Fibroblast of upper back skin (primary cell): ENCODE results near the gene TMTC1.

Source experiments
- DNase-seq: peaks from one replicate; pipeline ENCODE4 v3.0.0-alpha.2; 2013

The TMTC1 gene

DNA sequence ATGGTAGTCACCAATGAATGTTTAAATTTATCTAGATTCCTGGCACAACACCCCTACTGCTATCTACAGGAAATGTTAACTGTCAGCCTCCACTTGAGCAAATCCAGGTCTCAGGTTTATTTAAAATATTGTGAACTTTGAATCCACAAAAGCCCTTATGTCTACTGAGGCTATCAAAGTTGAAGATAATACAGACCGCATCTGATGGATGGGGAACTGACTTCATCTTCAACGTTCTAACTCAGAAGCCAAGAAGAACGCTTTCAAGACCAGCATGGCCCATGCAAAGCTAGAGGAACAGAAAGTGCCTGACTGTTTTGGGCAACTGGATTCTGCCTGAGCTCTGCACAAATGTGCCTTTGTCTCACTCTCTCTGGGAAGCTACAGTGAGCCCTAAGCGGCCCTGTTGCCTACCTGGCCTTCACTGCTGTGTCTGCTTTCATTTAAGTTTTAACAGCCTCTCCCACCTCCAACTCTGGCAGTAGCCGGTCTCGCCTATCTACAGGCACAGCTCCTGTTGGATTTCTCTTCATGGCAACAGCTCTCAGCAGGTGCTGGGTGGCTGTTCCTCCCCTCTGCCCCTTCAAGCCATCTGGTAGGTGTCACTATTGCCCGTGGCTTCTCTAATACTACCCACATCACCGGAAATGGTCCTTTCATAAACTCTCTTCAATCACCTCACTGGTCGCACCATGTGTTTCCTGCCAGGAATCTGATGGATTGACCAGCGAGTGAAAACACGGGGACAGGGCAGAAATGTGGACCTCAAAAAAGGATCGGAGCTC is 174.1 kb downstream of the TMTC1 start:
- no peak for DNase-seq

DNA sequence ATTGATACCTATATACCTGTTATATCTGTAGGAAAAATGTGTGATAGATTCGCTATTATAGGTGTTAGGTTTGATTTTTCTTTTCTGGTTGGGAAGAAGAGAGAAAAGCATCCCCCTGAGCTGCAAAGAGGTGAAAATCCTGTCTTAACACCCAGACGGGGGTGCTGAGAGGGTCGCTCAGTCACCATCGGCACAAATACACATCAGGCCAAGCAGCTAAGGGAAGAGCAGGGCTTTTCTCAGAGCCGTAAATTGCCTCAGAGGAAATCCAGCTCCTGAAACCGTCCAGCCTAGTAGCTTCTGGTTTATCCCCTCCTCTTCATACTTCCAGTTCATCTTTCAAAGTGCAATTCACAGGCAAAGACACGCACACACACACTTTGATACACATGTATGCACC is 175.2 kb downstream of the TMTC1 start:
- no peak for DNase-seq

DNA sequence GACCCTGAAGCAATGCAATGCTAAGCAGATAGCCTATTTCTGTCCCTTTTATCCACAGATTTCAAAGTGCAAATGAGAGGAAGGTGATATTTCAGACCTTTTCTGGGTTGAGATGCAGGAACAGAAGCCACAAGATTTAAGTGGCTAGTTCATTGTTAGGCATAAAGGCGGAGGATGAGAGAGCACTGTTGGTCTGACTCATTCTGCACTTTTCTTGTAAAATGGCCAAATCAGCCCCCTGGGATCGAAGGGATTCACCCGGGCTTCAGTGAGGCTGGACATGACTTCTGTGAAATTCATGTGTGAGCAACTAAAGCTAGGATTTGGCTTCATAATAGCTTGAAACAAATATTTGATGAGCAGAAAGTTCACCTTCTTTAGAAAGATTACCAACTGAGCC is 184.4 kb downstream of the TMTC1 start:
- peak; percentile 64 for DNase-seq

DNA sequence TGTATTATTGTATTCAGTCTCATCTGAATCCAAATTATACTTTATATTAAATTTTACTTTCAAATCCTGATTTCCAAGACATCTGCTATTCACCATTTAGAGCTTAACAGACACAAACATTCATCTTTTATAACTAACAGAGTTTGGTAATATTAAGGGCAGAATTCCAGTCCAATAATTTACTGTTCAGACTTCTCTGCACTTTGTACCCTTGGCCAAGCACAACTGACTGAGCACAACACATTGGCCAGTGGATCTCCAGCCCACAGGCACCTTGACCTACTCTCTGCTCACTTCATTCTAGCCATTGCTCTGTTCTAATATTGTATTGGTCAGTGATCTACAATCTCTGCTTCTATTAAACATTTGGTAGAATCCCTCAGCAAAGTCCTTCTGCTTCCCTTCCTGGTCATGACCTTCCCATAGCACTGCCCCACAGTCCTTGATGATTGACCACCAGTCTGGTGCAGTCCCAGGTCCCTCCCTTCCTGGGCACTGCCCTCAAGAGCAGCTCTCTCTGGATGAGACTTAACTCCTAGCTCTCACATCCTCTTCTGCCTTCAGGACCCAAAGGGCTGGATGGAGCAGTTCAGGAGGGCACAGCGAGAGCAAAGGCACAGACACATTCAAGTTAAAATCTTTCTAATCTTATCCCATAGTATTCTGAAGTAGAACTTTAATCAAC is 188.5 kb downstream of the TMTC1 start:
- DNase-seq = no peak

DNA sequence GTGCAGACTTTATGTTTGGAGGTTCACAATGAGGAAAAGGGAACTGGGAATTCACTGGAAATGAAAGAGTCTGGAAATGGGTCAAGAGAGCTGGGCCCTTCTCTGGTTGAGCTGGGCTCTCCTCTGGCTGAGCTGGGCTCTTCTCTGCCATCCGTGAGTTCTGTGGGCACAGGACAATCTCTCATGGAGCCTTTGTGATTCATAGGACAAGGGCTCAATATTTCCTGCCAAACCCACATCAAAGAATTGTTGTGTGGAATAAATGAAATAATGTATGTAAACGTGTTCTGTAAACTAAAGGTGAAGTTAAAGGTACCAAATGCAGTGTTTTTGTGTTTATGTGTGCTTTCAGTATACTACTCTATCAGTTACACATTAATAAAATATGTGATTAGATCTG is 190.7 kb downstream of the TMTC1 start:
- DNase-seq = no peak

DNA sequence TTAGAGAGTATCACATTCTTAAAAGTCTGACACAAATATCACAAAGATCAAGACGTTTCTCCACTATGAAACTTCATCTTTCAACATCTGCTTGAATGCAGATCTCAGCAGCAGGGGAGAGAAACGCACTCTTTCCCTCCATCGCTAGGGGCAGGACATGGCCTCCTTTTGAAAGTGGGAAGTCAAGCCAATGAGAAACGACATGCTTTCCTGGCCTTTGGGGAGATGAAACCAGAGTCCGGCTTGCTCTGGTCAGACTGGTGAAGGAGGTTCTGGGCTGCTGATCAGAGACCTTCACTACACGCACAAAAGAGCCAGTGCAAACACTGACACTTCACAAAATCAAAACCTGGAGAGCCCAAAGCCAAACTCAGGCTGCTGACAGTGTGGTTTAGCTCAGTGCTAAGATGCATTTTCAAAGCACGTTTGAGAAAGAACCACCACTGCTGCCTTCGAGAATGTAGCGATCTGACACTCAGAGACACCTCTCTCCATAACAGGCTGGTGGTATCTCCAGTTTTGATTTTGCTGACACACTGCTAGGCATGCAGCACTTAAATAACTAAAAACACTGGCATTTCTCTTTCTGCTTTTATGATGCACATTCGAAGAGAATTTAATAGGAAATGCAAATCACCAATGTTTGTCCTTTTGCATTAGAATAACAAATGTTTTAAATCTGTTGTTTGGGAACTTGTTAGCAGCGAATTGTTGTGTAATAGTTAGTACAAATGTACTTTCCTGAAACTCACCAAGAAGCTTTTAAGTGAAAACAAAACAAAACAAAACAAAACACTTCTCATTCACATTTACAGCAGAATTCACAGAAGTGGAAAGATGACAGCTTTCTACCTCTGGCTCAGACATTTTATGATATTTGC is 192.4 kb downstream of the TMTC1 start:
- no peak for DNase-seq

DNA sequence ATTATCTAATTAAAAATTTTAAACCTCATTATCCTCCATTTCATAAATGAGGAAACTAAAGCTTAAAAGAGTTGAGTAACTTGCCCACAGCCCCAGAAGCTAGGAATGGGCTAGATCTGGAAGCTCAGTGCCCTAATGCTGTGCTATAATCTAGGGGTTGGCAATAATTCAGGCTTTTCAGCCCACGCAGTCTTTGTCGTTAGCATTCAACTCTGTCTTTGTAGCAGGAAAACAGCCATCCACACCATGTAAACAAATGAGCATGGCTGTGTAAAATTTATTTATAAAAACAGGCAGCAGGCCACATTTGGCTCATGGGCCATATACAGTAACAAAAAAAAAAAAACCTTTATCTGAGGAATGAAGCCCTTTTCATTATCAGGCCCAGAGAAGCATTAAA is 193.9 kb downstream of the TMTC1 start:
- no peak for DNase-seq

DNA sequence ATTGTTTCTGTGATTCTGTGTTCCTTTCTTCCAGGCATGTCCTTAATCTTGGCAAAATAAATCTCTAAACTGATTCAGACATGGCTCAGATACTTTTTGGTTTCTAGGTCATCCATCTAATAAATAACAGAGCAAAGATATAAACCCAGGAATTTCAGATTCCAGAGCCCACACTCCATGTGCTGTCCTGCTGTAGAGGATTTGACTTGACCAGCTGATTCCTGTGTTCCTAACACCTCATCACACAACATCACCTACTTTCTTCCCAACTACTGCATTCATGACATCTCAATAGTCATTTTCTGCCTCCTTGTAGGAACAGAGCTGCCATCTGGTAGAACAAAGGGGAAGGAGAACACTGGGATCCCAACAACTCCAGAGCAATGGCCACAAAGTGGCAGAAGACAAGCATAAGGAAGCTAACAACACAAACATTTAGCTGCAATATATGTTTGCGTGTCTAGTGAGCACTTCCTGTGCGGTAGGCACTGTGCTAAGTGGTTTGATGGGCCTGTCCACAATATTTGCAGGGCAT is 194.4 kb downstream of the TMTC1 start:
- no peak for DNase-seq

DNA sequence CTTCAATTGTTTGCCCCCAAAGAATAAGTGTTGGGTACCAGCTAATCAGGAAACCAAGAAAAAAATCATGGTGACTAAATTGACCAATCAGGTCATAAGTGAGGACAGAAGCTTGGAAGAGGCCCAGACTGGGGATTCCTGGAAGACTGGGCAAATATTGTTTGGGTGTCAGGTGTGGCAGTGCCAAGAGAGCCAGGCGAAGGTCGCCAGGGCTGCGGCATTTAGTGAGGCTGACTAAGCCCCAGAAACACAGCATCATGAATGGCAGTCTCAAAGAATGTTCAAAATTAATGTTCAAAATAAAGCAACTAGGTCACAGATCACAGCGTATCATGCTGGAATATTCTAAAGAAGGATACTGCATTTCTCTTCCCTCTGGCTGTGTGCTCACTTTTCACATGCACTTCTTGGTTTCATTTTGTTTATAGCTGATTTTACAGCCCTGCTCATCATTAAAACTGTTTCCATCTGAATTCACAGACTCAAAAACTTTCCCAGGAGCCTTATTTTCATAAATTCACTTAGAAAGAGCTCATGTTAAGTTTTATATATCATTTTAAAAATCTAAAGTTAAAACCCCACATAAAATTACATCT is 201.0 kb downstream of the TMTC1 start:
- no peak for DNase-seq

DNA sequence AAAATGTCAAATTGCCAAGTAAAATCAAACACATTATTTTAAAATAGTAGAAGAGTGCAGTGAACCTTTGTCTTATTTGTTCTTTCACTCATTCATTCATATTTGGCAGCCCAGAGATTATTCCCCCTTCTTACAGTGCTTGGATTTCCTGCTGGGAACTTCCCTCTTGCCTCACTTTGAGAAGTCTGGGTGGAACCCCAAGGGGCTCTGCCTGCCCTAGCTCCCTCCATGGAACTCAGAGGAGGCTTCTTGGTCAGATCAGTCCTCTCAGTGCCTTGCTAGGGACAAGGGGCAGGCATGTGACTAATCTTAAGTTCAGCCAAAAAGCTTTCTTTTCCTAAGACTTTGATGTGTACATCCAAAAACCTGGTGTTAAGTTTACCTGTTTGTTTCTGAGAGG is 201.6 kb downstream of the TMTC1 start:
- DNase-seq = no peak

DNA sequence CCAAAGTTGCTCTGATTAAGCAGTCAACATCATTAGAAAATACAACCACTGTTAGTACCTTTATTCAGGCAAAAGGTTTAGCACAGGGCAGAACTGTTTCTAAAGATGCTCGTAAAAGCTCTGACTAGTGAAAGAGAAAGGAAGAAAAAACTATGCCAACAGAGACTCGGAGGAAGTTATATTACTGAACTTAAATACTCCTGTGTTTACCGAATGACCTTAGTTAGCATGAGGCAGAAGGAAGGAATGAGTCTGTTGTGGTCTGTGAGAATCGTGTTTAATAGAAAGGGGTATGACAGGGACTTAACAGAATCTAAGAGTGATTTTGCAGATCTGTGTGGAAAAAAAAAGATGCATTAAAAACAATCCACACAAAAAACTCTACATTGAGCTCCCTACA is 202.1 kb downstream of the TMTC1 start:
- DNase-seq = peak; percentile 16

DNA sequence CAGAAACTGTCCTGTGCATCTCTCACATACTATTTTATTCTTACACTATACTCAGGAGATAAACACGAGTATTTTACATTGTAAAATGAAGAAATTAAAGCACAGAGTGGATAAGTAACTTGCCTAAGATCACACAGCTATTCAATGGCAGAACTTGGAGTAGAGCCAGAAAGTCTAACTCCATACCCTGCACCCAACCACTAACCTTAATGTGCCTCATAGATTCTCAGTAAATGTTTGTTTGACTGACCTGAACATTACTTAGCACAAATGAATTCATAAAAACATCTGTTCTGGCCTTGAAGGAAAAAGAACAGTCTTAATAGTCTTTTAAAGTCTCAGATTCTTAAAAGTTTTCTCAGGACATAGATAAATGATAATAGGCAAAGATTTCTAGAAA is 202.8 kb downstream of the TMTC1 start:
- no peak for DNase-seq

DNA sequence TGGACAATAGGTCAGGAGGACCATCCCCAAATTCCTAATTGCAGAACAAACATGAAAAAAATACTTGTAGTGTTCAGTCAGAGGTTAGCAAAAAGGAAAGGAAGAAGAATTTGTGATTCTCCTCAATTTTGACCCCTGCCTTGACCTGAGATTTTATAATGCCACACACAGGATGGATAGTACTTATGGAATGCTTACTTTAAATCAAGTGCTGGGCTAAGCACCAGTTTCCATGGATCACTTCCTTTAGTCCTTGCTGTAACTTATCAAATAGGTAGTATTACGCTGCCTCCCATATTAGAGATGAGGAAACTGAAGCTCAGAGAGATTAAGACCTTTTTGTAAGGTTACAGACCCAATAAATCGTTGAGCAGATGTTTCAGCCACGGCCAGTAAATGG is 205.0 kb downstream of the TMTC1 start:
- no peak for DNase-seq

DNA sequence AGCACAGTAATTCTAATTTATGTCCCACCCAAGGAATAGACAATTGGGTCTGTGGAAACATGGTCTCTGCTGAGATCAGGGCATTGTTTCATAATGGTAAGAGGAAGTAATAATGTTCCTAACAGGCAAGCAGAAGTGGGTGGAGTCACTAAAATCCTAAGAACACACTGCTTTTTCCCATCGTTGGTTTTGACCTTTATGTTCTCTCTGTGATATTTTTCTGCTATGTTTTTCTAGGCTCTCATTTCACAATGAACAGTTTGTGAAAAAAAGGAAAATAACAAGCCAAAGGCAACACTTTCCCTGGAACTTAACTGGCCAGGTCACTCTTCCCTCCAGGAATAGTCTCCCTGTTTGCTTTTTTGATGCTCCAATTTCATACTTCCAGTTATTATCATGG is 205.7 kb downstream of the TMTC1 start:
- no peak for DNase-seq

DNA sequence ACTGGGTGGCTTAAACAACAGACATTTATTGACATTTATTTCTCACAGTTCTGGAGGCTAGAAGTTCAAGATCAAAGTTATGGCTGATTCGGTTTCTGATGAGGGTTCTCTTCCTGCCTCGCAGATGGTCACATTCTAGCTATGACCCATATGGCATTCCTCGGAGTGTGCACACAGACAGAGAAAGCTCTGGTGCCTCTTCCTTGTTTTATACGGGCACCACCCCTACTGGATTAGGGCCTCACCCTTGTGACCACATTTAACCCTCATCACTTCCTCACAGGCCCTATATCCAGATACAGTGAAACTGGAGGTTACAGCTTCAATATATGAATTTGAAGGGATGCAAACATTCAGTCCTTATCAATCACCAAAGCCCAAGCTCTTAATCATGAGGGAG is 209.2 kb downstream of the TMTC1 start:
- DNase-seq = no peak

DNA sequence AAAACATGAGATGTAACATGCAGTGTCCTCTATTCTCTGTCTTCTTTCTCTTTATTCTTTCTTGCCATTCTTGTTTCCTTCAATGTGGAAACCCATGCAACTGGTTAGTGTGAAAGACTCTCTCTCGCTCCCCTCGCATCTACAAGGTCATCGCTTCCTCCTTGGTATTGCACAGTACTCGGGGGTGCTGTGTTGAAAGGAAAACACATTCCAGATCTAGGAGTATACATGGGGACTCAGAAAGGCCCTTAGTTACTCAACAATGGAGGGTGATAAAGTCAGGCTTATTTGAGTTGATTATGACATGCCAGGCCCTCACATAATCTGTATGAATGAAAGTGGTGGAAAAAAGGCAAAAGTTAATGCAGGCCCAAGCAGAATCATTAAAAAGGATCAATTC is 210.8 kb downstream of the TMTC1 start:
- DNase-seq = no peak

DNA sequence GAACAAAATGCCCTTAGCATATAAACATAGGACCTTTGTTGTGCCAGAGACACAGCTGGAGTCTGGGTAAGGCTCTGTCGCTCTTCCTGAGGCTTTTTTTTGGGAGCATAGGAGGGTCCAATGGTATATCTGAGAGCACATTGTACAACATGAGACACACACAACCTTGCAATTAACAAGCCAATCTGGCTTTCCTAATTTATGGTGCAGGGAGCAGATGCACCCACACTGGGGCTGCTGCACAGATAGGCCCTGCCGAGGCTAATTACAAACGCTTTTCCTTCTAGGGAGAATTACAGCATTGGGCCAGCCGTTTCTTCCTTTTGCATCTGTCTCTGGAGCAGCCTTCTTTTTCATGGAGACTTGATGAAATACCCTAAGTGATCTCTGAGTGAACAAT is 211.3 kb downstream of the TMTC1 start:
- DNase-seq = no peak

DNA sequence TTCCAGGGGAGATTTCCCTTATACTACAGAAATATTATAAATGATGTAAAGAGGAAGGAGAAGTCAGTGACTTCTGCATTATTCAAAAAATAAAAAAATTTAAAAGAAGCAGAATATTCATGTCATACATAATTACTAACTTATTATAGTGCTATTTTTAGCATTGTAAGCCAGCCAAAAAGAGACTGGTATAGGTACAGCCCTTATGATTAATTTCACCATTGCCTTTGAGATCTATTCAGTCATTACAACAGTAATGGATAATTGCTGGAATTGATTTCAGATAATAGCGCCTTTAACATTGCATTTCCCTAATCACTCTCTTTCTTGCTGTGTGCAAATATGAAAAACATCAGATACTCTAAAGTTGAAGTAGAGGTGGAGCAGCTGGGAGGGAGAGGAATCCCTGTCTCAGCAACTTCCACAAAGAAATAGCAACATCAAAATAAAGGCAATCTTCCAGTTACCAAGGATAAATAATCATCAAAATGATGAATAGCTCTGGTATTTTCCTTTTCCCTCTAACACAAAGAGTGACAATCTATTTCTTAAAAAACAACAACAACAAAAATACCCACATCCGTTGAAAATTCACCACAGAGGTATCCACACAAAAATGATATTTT is 214.5 kb downstream of the TMTC1 start:
- no peak for DNase-seq

DNA sequence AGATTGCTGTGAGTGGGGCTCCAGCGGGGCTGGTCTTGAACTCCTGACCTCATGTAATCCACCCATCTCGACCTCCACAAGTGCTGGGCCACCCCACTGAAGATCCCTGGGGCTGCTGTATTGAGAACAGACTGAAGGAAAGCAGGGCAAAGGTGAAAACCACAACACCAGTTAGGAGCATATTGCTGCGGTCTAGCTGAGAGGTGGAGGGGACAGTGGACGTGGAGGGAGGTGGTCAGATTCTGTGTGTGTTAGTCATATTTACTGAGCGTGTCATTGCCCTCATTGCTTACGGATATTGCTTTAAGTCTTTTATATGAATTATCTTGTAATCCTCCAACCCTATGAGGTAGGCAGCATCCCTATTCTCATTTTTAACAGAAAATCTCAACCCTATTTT is 217.3 kb downstream of the TMTC1 start:
- DNase-seq = no peak

DNA sequence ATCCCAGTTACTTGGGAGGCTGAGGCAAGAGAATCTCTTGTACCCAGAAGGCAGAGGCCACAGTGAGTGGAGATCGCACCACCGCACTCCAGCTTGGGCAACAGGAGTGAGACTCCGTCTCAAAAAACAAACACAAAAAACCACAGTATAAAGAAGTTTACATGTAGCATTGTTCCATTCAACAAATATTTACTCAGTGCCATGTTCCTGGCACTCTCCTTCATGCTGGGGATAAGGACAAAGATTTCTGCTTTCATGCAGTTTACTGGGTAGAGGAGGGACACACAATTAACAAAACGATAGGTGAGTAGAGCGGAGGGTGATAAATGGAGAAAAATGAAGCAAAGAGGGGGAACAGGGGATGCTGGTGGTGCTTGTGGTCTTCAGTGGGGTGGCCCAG is 218.0 kb downstream of the TMTC1 start:
- DNase-seq = no peak

DNA sequence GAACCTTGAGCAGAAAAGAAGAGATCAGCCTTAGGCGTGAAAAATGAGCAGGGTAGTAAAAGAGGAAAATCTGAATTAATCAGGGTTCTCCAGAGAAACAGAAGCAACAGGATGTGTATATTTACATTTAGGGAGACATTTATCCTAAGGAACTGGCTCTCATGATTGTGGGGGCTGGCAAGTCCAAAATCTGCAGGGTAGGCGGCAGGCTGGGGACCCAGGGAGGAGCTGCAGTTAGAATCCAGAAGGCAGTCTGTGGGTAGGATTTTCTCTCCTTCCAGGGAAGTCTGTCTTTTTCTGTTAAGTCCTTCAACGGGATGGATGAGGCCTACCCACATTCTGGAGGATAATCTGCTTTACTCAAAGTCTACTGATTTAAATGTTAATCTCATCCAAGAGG is 218.8 kb downstream of the TMTC1 start:
- no peak for DNase-seq

DNA sequence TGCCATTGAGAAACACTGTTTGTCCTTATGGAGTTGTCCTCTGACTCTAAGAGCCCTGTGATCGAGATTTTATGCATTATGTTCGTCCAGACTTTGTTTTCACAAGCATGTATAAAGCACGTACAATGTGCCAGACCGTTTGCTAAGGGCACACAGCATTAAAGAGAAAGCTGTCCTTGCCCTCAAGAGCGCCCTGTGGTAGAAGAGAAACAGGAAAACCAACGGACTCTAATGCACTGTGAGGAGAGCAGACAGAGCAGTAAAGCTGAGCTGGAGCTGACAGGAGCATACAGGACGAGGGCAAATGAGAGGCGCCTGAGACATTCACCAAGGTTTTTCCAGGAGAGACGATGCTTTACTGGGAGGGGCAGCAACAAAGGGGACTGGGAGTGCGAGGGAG is 220.1 kb downstream of the TMTC1 start:
- no peak for DNase-seq

DNA sequence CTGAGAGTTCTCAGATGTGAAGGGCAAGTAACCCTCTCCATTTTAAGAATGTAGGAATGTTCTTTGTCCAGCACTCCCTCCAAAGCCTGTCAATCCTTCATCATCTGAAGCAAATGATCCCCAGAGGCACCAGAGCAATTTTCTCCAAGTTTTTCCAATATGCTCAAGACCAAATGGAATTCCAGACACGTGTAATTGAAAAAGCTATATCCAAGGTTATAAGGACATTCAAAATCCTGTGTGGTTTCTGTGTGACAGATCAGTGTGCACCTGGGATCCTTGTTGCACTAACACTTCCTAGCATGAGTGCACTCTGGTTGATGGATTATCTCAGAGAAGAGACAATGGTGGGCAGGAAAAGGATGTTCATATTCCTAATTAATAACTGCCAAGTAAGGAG is 220.7 kb downstream of the TMTC1 start:
- no peak for DNase-seq
